Esophagus muscularis mucosa (tissue), 2 donors: ENCODE data around the gene TLR2.

Experiments used
- POLR2A ChIP-seq: fragments of 450-650 bp; IDR thresholded peaks from one replicate; pipeline ENCODE4 v1.6.1; 2017; ENCODE audit warnings: antibody characterized with exemption, moderate library complexity, mild to moderate bottlenecking, low read depth
- POLR2AphosphoS5 ChIP-seq, 2 donors: sonication (generic); formaldehyde crosslinking; IDR thresholded peaks; one replicate each; pipeline ENCODE4 v1.6.1; 2017; ENCODE audit warnings: antibody characterized with exemption in 2 of 2

DNA sequence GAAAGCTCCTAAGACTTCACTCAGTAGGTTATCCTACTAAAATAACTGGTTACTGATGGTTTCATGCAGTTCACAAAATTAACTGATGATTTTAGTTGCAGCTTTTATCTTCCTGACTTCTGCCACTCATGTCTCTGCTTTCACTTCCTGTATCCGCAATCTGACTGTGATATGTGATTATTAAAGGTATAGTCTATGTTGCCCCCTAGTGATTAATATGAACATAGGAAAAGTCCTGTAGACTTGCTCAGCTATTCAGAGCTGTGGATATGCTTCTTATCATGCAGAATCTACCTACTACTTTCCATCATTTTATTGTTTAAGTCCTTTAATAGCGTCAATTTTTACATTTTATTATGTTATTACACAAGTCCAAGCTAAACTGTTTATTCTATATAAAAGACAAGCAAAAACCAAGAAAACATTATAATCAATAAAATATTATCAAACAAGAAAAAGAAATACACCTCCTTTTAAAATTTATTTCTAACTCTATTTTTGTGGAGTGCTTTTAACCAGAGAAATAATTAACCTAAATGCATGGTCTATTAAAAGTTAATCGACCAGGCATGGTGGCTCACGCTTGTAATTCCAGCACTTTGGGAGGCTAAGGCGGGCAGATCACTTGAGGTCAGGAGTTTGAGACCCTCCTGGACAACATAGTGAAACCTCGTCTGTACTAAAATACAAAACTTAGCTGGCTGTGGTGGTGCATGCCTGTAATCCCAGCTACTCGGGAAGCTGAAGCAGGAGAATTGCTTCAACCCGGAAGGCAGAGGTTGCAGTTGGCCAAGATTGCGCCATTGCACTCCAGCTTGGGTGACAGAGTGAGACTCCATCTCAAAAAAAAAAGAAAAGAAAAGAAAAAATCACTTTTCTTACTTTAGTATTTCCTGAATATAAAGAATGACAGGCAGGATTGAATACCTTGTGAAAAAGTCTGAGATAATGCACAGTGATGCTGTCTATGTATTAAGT, 40.4 kb upstream of the TLR2 start:
- TF ChIP-seq POLR2AphosphoS5 (IDR thresholded peaks at IDR 0.05): no peak
- no peak for TF ChIP-seq POLR2A
